ENCODE measurements around the gene GPANK1.

Gene GPANK1

DNA sequence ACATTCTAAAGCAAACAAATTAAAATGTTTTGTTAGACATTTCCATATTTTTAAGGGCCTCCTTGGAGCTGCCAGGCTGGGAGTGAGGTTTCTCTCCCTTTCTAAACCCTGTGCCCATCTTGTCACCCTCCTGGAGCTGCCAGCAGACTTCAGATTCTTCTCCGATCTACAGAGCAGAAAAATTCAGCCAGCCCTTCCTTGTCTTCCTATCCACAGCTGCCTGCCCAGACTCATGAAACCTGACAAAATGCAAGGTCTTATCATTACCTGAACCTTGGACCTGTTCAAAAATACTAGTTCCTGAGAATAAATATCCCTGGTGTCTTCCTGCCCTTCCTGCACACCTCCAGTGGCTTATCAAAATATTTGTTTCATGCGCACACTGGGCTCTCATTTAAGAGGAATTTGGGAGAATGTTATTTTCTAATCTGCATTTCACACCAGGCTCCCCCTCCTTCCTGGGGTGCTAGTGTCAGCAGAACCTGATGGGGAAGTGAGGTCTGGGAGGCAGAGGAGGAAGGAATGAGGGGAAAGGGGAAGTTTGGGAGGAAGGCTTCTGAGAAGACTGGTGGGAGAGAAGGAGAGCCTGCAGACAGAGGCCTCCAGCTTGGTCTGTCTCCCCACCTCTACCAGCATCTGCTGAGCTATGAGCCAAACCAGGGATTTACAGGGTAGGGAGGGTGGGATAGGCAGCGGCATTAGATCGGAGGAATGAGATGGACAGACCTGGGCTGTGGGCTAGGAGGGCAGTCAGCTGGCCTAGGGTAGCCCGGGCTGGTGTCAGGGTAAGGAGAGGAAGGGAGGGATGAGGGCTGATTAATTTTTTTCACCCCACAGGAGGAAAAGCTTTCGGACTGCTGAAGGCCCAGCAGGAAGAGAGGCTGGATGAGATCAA lies 49.9 kb downstream of the GPANK1 start, which contains the start of gene AIF1:
TSS of gene AIF1 (plus strand) at position 551 of the 895 bp plus-strand sequence. CDS start at position 647, 96 bp downstream.
- DNase-seq, result no peak

DNA sequence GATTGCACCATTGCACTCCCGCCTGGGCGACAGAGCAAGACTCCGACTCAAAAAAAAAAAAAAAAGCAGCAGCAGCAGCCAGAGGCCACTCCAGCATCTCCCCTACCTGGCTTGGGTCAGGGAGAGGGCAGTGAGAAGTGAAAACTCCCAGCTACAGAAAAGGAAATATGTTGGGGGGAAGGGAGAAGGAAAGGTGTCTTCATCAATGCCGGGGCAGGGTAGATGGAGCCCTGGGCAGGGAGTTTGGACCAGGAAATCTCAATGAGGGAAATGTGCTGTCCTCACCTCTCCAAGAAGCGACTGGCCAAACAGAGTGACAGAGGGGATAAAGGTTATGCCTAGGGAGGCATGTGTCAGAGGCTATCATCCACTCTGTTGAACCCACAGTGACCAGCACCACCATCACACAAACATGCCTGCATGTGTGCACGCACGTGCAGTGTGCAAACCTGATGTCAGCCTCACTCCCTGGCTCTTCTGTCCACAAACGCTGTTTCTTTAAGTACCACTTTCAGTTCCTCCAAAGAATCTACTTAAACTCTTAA lies 50.6 kb downstream of the GPANK1 start:
- no peak for DNase-seq

All from stimulated activated CD4-positive, alpha-beta T cell treated with anti-CD3 and anti-CD28 coated beads, Interleukin-4, amount 100 ng/mL, for 1 hour (primary cell).